ENCODE results near the gene DOCK1. TPM values are rescaled to one million over a fixed set of nuclear protein-coding genes. Genes with fewer than 3 reads are reported as not detected.

The DOCK1 gene
- polyA plus RNA-seq, 1 donor, result 29.5 TPM

DNA sequence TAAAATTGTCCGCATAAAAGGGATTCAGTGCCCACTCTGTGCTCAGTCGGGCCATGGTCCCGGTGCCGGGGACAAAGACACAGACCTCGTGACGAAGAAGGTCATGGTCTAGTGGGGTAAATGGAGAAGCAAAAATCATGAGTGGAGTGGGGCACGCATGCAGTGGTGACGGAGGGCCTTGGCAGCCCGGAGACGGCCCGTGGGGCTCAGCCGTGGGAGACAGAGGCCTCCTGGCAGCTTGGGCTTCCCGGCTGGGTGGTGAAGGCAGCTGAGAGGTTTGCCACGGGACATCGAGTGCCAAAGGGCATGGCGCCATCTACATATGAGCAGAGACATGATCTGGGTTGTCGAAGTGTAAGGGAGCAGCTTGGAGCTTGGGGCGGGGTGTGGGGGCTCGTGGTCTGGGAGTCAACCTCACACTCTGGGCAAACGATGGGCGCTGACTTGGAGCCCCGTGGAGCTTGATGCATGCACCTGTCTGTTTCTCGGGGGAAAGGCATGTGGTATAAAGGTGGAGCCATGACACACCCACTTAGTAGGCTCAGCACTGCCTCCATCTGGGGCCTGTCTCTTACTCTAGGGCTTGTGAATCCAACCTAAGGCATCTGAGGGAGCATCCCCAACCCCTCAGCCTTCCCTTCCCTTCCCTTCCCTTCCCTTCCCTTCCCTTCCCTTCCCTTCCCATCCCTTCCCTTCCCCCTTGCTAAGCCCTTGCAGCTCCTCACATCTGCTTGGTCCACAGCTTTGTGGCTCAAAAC is 442.2 kb downstream of the DOCK1 start:
- H3K4me3 ChIP-seq (ENCODE audit: low read length), result no peak overlapping the region
- WGBS (ENCODE audit: insufficient coverage, low lambda C conversion rate), result 80% methylated on average over 1 of the region's 23 CpGs
- H3K36me3 ChIP-seq (ENCODE audit: control insufficient read depth, insufficient read depth, low read length), result peaks cover 20% of the 10 kb centered on the region
- no peaks in the 10 kb centered on the region for H3K9me3 ChIP-seq (ENCODE audit: control insufficient read depth, low read depth, low read length)
- DNase-seq, result no peak
- H3K27me3 ChIP-seq (ENCODE audit: control insufficient read depth, insufficient read depth, low read length), result no peaks in the 10 kb centered on the region
- H3K27ac ChIP-seq (ENCODE audit: low read length), result no peak overlapping the region
- H3K4me1 ChIP-seq (ENCODE audit: control insufficient read depth, insufficient read depth, low read length), result no peaks in the 10 kb centered on the region

DNA sequence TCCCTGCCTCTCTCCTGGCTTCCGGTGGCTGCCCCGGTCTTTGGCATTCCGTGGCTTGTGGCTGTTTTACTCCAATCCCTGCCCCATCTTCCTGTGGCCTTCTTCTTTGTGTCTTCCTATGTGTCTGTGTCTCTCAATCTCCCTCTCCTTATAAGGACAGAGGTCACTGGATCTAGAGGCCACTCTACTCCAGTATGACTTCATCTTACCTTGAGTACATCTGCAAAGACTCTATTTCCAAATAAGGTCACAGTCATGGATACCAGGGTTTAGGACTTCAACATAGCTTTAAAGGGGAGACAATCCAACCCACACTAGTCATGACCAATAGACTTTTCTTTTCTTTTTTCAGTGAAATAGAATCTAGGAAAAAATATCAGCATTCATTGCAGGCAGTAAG is 444.5 kb downstream of the DOCK1 start:
- peaks cover 18% of the 10 kb centered on the region for H3K36me3 ChIP-seq (ENCODE audit: control insufficient read depth, insufficient read depth, low read length)
- no peak for DNase-seq
- no peaks in the 10 kb centered on the region for H3K9me3 ChIP-seq (ENCODE audit: control insufficient read depth, low read depth, low read length)
- no peak overlapping the region for H3K27ac ChIP-seq (ENCODE audit: low read length)
- H3K4me3 ChIP-seq (ENCODE audit: low read length), result no peak overlapping the region
- no peaks in the 10 kb centered on the region for H3K27me3 ChIP-seq (ENCODE audit: control insufficient read depth, insufficient read depth, low read length)
- H3K4me1 ChIP-seq (ENCODE audit: control insufficient read depth, insufficient read depth, low read length), result no peaks in the 10 kb centered on the region
- no CpG with 5 or more reads among the region's 3 CpGs for WGBS (ENCODE audit: insufficient coverage, low lambda C conversion rate)

DNA sequence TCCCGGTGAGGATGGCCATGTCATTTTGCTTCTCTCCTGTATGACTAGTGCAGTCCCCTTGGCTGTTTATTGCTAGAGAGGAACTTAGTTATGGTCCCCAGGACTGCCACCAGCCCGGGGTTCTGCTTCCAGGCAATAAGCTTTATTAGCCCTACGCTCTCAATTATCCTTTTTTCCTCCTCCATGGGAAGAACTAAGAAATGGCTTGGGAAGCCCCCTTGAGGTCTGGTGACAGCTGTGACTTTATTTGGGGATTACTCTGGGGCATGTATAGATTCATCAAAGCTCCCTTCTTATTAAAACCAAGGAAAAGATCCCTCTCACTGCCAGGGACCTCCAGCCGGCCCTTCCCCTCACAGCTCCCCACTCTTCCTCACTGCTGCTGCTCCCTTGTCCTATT is 446.3 kb downstream of the DOCK1 start:
- no peak overlapping the region for H3K27ac ChIP-seq (ENCODE audit: low read length)
- no peaks in the 10 kb centered on the region for H3K27me3 ChIP-seq (ENCODE audit: control insufficient read depth, insufficient read depth, low read length)
- H3K9me3 ChIP-seq (ENCODE audit: control insufficient read depth, low read depth, low read length), result no peaks in the 10 kb centered on the region
- no peaks in the 10 kb centered on the region for H3K4me1 ChIP-seq (ENCODE audit: control insufficient read depth, insufficient read depth, low read length)
- WGBS (ENCODE audit: insufficient coverage, low lambda C conversion rate), result no CpG with 5 or more reads among the region's 4 CpGs
- no peak for DNase-seq
- no peak overlapping the region for H3K4me3 ChIP-seq (ENCODE audit: low read length)
- peaks cover 19% of the 10 kb centered on the region for H3K36me3 ChIP-seq (ENCODE audit: control insufficient read depth, insufficient read depth, low read length)

DNA sequence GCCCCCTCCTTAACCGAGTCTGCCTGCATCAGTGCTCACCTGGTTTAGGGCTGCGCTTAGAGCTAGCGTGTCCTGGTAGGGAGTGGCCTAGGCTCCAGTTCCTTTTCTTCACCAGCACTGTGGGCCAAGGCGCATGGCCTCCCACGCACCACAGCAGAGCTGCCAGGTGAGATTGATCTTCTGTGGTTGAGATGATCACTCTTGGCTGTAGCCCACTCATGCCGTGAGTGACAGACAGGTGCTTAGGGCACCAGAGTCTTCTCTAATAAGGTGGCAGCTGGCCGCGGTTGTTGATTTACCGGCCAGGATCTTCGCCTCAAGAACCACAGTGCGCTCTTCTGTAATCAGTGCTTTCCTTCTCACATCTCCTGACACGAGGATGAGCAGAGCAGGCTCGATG is 448.3 kb downstream of the DOCK1 start:
- no CpG with 5 or more reads among the region's 13 CpGs for WGBS (ENCODE audit: insufficient coverage, low lambda C conversion rate)
- Histone ChIP-seq H3K4me1 (ENCODE audit: control insufficient read depth, insufficient read depth, low read length) (no peaks in the 10 kb centered on the region), H3K36me3 (ENCODE audit: control insufficient read depth, insufficient read depth, low read length) (peaks cover 17% of the 10 kb centered on the region), H3K4me3 (ENCODE audit: low read length) (no peak overlapping the region), H3K27me3 (ENCODE audit: control insufficient read depth, insufficient read depth, low read length) (no peaks in the 10 kb centered on the region), H3K27ac (ENCODE audit: low read length) (no peak overlapping the region), H3K9me3 (ENCODE audit: control insufficient read depth, low read depth, low read length) (no peaks in the 10 kb centered on the region)
- DNase-seq, result no peak

DNA sequence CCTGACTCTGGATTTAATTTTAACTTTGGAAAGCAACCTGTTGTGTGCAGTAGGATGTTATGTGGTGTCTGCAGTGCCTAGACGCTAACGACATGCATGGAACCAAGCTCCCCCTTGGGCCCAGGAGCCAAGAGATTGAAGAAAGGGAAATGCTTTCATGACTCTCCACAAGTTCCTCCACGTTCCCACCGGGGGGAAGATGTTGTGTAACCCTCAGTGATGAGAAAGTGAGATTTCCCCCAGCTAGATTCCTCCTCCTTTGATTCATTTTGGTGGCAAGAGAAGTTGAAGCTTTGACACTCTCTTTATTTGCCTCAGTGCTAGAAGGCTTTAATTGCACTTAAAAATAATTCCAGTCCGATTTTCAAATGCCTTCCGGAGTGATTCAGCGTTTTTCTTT is 449.0 kb downstream of the DOCK1 start:
- H3K27me3 ChIP-seq (ENCODE audit: control insufficient read depth, insufficient read depth, low read length), result no peaks in the 10 kb centered on the region
- H3K4me1 ChIP-seq (ENCODE audit: control insufficient read depth, insufficient read depth, low read length), result no peaks in the 10 kb centered on the region
- WGBS (ENCODE audit: insufficient coverage, low lambda C conversion rate), result no CpG with 5 or more reads among the region's 7 CpGs
- H3K27ac ChIP-seq (ENCODE audit: low read length), result no peak overlapping the region
- peaks cover 17% of the 10 kb centered on the region for H3K36me3 ChIP-seq (ENCODE audit: control insufficient read depth, insufficient read depth, low read length)
- H3K4me3 ChIP-seq (ENCODE audit: low read length), result no peak overlapping the region
- H3K9me3 ChIP-seq (ENCODE audit: control insufficient read depth, low read depth, low read length), result no peaks in the 10 kb centered on the region
- DNase-seq, result no peak

DNA sequence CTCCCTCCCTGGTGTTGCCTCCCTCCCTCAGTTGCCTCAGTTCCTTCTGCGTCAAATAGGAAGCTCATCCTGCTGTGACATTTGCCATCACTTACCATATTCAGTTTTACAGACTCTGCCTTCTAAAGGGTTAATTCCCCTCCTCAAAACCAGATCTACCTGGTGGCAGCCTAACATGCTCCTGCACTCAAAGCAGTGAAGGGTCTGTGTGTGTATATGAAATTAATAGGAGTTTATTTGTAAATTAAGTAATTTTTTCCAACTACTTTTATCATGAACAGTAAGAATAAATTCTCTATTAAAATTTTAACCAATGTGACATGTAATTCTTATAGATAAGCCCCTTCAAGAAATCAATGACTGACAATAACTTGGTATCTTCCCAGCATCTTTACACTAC is 449.8 kb downstream of the DOCK1 start:
- no peaks in the 10 kb centered on the region for H3K9me3 ChIP-seq (ENCODE audit: control insufficient read depth, low read depth, low read length)
- no peak for DNase-seq
- no peaks in the 10 kb centered on the region for H3K27me3 ChIP-seq (ENCODE audit: control insufficient read depth, insufficient read depth, low read length)
- no peak overlapping the region for H3K27ac ChIP-seq (ENCODE audit: low read length)
- WGBS (ENCODE audit: insufficient coverage, low lambda C conversion rate), result no CpG with 5 or more reads among the region's 1 CpG
- no peak overlapping the region for H3K4me3 ChIP-seq (ENCODE audit: low read length)
- no peaks in the 10 kb centered on the region for H3K4me1 ChIP-seq (ENCODE audit: control insufficient read depth, insufficient read depth, low read length)
- H3K36me3 ChIP-seq (ENCODE audit: control insufficient read depth, insufficient read depth, low read length), result peaks cover 17% of the 10 kb centered on the region

DNA sequence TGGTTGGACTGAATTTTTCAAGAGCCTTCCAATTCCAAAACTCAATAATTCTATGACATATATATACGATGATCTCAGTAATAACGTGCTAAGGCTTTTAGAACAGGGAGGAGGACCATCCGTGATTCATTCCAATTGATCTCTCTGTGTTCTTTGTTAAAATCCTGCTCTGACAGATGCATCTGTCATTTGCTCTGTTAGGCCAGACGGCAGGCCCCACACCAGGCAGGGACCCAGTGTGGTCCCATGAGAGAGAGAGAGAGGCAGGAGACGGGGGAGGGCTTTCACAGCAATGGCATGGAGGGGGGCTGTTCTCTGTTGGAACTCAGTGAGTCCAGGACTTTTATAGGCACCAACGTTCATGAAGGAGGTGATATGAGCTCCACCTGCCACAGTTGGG is 451.1 kb downstream of the DOCK1 start:
- Histone ChIP-seq H3K27me3 (ENCODE audit: control insufficient read depth, insufficient read depth, low read length) (no peaks in the 10 kb centered on the region), H3K4me1 (ENCODE audit: control insufficient read depth, insufficient read depth, low read length) (no peaks in the 10 kb centered on the region), H3K4me3 (ENCODE audit: low read length) (no peak overlapping the region), H3K9me3 (ENCODE audit: control insufficient read depth, low read depth, low read length) (no peaks in the 10 kb centered on the region), H3K36me3 (ENCODE audit: control insufficient read depth, insufficient read depth, low read length) (peaks cover 17% of the 10 kb centered on the region), H3K27ac (ENCODE audit: low read length) (no peak overlapping the region)
- 80% methylated on average over 1 of the region's 6 CpGs for WGBS (ENCODE audit: insufficient coverage, low lambda C conversion rate)
- no peak for DNase-seq

DNA sequence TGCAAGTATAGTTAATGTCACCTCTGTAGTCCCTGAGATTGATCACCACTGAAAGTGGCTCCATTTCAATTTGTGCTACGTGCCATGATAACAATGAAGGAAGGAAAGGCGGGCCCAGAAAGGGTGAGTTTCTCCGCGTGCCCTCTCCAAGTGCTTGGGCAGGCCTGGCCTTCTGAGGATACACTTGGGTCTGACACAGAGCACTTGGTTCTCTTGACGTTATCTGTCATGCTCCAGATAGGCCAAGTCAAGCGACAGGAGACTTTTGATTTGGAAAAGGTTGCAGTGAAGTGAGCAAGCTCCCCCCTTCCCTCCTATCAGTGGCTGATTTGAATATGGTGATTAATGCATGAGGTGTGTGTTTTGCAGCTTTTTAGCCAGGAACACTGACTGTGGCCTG is 452.0 kb downstream of the DOCK1 start:
- DNase-seq, result no peak
- WGBS (ENCODE audit: insufficient coverage, low lambda C conversion rate), result no CpG with 5 or more reads among the region's 6 CpGs
- no peak overlapping the region for H3K4me3 ChIP-seq (ENCODE audit: low read length)
- no peak overlapping the region for H3K27ac ChIP-seq (ENCODE audit: low read length)
- H3K4me1 ChIP-seq (ENCODE audit: control insufficient read depth, insufficient read depth, low read length), result no peaks in the 10 kb centered on the region
- H3K27me3 ChIP-seq (ENCODE audit: control insufficient read depth, insufficient read depth, low read length), result no peaks in the 10 kb centered on the region
- no peaks in the 10 kb centered on the region for H3K9me3 ChIP-seq (ENCODE audit: control insufficient read depth, low read depth, low read length)
- peaks cover 17% of the 10 kb centered on the region for H3K36me3 ChIP-seq (ENCODE audit: control insufficient read depth, insufficient read depth, low read length)

DNA sequence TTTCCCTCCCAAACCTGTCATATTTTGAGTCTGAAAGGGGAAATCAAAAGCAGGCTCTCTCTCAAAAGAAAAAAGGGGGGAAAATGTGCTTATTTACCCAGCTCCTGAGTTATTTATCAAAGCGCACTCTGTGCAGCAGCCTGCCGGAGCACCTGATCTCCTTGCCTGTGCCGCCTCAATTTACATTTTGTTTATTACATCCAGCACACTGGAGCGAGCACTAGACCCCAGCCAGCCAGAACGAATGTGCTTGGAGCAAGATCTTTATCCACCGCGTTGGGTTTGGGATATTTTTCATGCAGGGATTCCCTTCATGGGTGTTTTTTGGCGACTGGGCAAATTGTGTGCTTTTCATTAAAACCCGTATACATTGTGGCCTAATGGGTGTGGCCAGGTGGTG is 453.1 kb downstream of the DOCK1 start:
- H3K4me3 ChIP-seq (ENCODE audit: low read length), result no peak overlapping the region
- WGBS (ENCODE audit: insufficient coverage, low lambda C conversion rate), result no CpG with 5 or more reads among the region's 9 CpGs
- peaks cover 26% of the 10 kb centered on the region for H3K36me3 ChIP-seq (ENCODE audit: control insufficient read depth, insufficient read depth, low read length)
- H3K27me3 ChIP-seq (ENCODE audit: control insufficient read depth, insufficient read depth, low read length), result no peaks in the 10 kb centered on the region
- H3K9me3 ChIP-seq (ENCODE audit: control insufficient read depth, low read depth, low read length), result no peaks in the 10 kb centered on the region
- DNase-seq, result no peak
- H3K4me1 ChIP-seq (ENCODE audit: control insufficient read depth, insufficient read depth, low read length), result no peaks in the 10 kb centered on the region
- H3K27ac ChIP-seq (ENCODE audit: low read length), result no peak overlapping the region

DNA sequence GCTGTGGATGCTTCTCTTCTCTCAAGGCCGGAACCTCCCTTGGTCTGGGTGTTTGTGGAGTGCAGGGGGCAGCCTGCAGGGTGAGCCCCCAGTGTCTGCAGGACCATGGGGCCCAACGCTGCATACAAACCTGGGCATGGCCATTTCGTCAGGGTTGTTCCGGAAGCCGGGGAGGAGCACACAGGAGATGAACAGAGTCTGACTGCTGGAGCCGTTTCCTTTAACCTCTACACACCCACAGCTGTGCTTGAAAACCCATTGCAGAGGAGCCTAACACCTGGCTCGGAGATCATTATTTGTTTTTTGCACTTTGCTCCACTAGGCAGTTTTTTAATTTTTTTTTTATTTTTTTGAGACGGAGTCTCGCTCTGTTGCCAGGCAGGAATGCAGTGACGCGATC is 458.8 kb downstream of the DOCK1 start:
- Histone ChIP-seq H3K27ac (ENCODE audit: low read length) (no peak overlapping the region), H3K36me3 (ENCODE audit: control insufficient read depth, insufficient read depth, low read length) (peaks cover 24% of the 10 kb centered on the region), H3K4me1 (ENCODE audit: control insufficient read depth, insufficient read depth, low read length) (no peaks in the 10 kb centered on the region), H3K9me3 (ENCODE audit: control insufficient read depth, low read depth, low read length) (no peaks in the 10 kb centered on the region), H3K27me3 (ENCODE audit: control insufficient read depth, insufficient read depth, low read length) (no peaks in the 10 kb centered on the region), H3K4me3 (ENCODE audit: low read length) (no peak overlapping the region)
- WGBS (ENCODE audit: insufficient coverage, low lambda C conversion rate), result 94% methylated on average over 7 of the region's 11 CpGs
- DNase-seq, result no peak

DNA sequence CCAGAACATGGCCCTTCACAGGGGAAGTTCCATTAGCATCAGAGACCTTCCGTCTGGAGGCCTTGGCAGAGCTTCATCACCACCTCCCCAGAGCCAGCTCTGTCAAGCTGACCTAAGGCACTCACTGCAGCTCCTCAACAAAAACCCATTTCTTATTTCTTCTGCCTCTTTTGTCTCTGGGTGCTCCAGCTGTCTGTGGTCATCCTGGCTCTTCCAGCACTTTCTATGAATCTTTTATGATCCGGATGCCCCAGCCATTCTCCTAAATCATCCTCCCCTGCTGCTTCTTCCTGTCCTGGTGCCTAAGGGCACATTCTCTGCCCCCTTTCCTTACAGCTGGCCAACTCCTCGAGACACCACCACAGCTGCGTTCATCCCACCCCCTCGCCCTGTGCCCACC is 462.9 kb downstream of the DOCK1 start:
- no peak for DNase-seq
- H3K9me3 ChIP-seq (ENCODE audit: control insufficient read depth, low read depth, low read length), result no peaks in the 10 kb centered on the region
- H3K27ac ChIP-seq (ENCODE audit: low read length), result no peak overlapping the region
- no peaks in the 10 kb centered on the region for H3K4me1 ChIP-seq (ENCODE audit: control insufficient read depth, insufficient read depth, low read length)
- H3K4me3 ChIP-seq (ENCODE audit: low read length), result no peak overlapping the region
- peaks cover 21% of the 10 kb centered on the region for H3K36me3 ChIP-seq (ENCODE audit: control insufficient read depth, insufficient read depth, low read length)
- WGBS (ENCODE audit: insufficient coverage, low lambda C conversion rate), result no CpG with 5 or more reads among the region's 5 CpGs
- H3K27me3 ChIP-seq (ENCODE audit: control insufficient read depth, insufficient read depth, low read length), result no peaks in the 10 kb centered on the region
